Dedifferentiated amniotic fluid mesenchymal stem cell (primary cell): ENCODE results near the gene ENOPH1.
"Not testable (repeated sequence)": the region's sequence is repeated elsewhere in the genome, so short reads cannot be mapped to it uniquely, and the experiment has no call there.

Experiments used
- DNase-seq: peaks from one replicate; pipeline ENCODE4 v3.0.0-alpha.2; 2016; ENCODE audit errors: extremely low spot score

The ENOPH1 gene

GRCh38 chr4:82469791-82470345 is 39.5 kb downstream of the ENOPH1 start:
- peak; percentile 51 for DNase-seq

- not testable (repeated sequence) for DNase-seq
Observed at GRCh38 chr4:82473080-82473479, 42.7 kb downstream of the ENOPH1 start.

GRCh38 chr4:82473621-82474164 is 43.3 kb downstream of the ENOPH1 start:
- no peak for DNase-seq

DNA sequence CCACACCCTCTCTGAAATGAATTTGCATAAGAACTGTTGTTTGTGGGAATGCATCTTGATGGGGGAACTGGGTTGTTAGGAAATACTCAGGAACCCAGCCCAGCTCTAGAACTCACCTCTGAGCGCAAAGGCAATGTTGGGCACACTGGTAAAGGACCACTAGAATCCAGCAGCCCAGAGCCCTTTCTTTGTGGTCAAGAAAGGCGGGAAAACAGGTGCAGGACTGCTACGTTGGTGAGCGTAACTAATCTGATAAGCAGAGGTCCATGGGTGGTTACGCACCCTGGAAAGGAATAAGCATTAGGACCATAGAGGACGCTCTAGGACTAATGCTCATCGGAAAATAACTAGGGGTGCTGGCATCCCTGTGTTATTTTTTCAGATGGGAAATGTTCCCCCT is 45.5 kb downstream of the ENOPH1 start:
- not testable (repeated sequence) for DNase-seq

DNA sequence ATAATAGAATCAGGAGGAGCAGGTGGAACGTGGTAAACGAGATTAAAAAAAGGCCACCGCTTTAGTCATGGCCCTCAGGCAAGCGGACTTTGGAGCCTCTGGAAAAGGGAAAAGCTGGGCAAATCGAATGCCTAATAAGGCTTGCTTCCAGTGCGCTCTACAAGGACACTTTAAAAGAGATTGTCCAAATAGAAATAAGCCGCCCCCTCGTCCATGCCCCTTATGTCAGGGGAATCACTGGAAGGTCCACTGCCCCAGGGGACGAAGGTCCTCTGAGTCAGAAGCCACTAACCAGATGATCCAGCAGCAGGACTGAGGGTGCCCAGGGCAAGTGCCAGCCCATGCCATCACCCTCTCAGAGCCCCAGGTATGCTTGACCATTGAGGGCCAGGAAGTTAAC is 47.1 kb downstream of the ENOPH1 start:
- not testable (repeated sequence) for DNase-seq

DNA sequence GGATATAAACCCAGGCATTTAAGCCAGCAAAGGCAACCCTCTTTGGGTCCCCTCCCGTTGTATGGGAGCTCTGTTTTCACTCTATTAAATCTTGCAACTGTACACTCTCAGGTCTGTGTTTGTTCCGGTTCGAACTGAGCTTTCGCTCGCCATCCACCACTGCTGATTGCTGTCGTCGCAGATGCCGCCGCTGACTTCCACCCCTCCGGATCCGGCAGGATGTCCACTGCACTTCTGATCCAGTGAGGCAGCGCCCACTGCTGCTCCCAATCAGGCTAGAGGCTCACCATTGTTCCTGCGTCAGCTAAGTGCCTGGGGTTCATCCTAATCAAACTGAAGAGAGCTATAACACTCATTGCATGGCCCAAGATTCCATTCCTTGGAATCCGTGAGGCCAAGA is 49.2 kb downstream of the ENOPH1 start:
- DNase-seq, result no peak

DNA sequence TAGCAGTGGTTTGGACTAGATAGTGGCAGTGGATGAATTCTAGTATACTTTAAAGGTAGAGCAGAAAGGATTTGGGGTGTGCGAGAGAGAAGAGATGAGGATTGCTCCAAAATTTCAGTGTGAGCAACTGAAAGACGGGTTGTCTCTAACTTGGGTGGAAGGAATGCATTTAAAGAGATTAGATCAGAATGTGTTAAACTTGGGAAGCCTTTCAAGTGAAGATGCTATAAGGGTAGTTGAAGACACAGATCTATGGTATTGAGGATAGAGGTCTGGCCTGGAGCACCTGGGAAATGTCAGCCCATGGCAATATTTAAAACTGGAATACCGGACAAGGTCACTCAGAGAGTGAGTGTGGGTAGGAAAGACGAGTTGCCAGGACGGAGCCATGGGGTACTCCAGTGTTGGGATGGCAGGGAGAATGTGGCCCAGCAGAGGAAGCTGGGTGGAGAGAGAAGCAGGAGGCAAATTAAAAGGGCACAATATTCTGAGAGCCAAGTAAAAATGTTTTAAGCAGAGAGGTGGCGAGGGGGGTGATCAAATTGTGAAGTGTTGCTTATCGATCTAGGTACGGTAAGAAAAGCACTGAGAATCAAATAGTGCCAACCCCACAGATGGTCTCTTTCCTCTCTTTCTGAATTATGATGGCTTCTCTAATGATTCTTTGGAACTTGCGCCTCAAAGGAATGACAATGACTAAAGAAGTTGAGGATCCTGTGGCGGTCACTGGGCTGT is 50.5 kb downstream of the ENOPH1 start:
- DNase-seq, result no peak

- DNase-seq, result no peak
Observed at GRCh38 chr4:82481506-82481840, 51.1 kb downstream of the ENOPH1 start.

DNA sequence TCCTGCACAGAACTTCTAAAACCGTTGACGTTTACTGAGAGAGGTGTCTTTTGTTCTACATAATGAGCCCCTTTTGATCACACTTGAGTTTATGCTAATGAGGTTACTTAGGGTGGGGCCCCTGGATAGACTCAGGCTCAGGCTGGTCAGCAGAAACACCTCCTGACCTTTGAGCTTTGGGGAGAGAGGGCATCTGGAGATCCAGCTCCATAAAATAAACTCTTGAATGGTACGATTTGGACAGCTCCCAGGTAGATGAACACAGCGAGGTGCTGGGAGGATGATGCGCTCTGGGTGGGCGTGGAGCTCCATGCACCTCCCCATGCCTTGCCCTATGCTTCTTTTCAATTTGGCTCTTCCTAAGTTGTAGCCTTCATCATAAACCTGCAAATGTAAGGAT is 52.0 kb downstream of the ENOPH1 start:
- no peak for DNase-seq

DNA sequence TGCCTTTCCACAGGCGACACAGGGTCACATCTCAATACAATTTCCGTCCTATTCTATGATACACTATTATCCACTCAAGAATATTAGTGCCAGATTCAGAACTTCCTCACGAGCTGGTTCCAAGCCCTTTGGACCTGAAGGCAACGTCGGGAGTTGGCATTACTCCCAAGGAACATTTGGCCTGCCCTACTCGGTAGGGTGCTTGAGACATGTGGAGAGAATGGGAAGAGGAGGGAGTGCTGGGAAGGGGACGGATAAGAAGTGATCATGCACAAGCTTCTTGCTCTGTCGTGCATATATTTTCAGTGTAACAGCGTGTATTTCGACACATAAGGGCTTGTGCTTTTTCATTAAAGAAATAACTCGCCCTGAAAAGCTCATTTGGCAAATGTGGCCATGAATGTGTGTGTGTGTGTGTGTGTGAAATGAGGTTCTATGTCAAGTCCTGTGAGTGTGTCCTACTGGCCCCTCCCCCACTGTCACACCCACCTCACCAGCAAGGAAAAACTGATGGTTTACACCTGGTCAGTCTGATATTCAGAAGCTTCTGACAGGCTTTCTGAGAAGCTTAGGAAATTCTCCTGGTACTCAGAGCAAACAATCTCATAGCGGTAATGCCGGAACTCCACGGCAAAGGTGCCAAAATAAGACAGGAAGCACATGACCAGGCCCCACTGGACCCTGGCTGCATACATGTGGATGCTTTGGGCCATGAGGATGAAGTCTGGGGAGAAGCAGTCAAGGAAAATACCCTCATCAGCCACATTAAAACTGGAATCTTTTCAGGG is 54.8 kb downstream of the ENOPH1 start:
- no peak for DNase-seq

- DNase-seq, result no peak
Observed at GRCh38 chr4:82489076-82489475, 58.7 kb downstream of the ENOPH1 start.

DNA sequence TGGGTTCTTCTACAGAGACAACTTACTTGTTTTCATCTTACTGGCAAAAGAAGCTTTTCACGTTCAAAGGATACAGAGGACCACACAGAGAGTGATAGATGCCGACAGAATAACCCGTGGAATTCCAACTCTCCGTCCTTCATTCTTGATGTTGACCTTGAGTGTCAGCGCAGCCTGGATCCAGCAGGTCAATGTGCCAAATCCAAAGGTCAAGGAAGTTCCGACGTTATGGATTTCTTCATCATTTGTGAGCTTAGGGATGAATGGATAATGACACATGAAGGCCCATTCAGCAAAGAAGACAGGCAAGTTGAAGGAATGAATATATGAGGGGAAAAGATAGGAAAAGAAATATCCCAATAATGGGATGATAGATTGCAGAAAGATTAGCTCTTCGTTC is 59.6 kb downstream of the ENOPH1 start:
- no peak for DNase-seq

DNA sequence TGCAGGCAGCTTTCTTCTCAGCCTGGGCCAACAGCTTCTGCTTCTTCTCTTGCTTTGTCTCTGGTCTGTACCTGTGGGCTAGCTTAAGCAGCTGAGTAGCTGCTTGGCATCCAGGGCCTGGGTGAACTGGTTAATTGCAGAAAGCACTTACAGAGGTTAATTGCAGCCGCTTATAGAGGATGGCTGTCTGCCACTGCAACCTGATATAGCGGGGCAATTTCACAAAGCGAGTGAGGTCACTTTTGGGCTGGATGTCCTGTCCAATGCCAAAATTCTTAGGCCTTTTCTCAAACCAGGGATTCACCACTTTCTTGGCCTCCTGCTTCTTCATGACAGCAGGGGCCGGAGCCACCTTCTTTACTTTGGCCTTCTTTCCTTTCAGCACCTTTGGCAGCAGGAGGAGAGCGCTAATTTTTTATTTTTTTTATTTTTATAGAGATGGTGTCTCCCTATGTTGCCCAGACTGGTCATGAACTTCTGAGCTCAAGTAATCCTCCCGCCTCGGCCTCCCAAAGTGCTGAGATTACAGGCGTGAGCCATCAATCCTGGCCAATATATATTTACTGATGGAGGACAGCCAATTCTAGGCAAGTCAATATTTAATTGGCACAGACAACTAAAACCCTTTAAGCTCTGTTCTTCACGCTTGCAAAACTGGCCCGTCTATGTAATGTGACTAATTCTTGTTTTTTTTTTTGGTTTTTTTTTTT is 61.0 kb downstream of the ENOPH1 start:
- no peak for DNase-seq

DNA sequence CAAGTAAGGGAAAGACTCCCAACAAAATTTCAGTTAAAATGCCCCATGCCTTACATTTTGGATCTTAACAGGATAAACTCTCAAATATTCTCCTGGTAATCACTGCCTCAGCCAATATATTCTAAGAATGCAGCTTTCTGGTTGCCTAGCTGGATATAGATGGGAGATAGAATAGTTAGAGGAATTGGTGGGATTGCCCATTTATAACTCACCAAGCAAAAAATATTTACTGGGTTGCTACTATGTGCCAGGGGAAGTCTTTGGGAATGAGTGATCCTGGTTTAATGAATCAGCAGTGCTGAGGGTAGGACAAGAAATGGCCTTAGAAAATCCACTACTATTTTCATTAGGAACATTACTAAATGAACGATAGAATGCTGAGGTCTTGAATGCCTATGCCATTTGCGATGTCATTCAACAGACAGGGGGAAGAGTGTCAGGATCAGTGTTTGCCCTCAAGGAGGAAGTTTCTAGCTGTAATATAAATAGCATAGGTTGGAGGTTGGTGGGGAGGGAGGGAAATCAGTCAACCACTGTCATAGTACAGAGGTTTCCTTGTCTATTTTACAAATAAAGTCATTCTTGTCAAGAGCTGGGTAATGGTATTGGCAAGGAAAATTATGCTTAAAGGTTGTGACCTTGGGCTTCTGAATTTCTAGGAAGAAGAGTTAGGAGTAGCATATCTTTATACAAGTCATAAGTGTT is 63.5 kb downstream of the ENOPH1 start:
- DNase-seq, result no peak

DNA sequence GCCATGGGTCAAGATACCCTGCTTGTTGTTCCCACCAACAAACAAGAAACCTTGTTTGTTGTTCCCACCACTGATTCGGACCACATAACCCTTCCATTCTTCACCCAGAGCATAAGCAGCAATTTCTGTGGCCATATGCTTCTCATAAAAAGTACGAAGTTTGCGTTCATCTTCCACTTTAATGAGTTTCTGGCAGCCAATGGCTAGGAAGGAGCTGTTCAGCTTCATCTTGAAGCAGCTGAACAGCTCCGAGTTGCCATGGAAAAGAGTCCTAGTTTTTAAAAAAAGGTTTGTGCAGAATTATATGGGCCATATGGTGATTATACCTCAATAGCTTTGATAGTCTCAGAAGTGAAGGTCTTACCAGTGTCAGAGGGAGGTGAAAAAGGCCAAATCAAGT is 65.3 kb downstream of the ENOPH1 start:
- no peak for DNase-seq

- no peak for DNase-seq
Observed at GRCh38 chr4:82496349-82496748, 66.0 kb downstream of the ENOPH1 start.

- no peak for DNase-seq
Observed at GRCh38 chr4:82499738-82500434, 69.5 kb downstream of the ENOPH1 start.

- no peak for DNase-seq
Observed at GRCh38 chr4:82500435-82501153, 70.2 kb downstream of the ENOPH1 start.

- no peak for DNase-seq
Observed at GRCh38 chr4:82501154-82501442, 70.7 kb downstream of the ENOPH1 start.

GRCh38 chr4:82508011-82508410 is 77.6 kb downstream of the ENOPH1 start:
- no peak for DNase-seq
